A172 (cell line): Measurements from ENCODE around the gene JMJD8. TPM values are rescaled to one million over a fixed set of nuclear protein-coding genes. Genes with fewer than 3 reads are reported as not detected.

ENCODE experiments used
- total RNA-seq: library from RNA; depleted of rRNA; stranded (reverse); fragments of >200 nt; shearing (Covaris generic); gene quantifications from 2 replicates; pipeline ENCODE4 v1.2.3, GENCODE V29; 2014; rRNA removed

Gene JMJD8
- total RNA-seq, 1 experiment from 2014 or later, result 1.6 TPM

Other genes starting within 250 kb of the JMJD8 start
- 53.5 and 60.0 TPM in 2 replicates for gene CAPN15, start 156.6 kb downstream of the JMJD8 start, total RNA-seq
- gene PRR35, start 123.9 kb downstream of the JMJD8 start, total RNA-seq, result not detected in 2 replicates
- gene NHLRC4, start 117.3 kb downstream of the JMJD8 start, total RNA-seq, result 0.34 TPM in 1 of 2 replicates, not detected in the other
- 76.5 and 77.1 TPM in 2 replicates for gene PIGQ, start 114.4 kb downstream of the JMJD8 start, total RNA-seq
- gene RAB40C, start 94.3 kb downstream of the JMJD8 start, total RNA-seq, result 16.8 and 20.2 TPM in 2 replicates
- 0.24 TPM in 1 of 2 replicates, not detected in the other for gene WFIKKN1, start 53.3 kb downstream of the JMJD8 start, total RNA-seq
- 126 and 150 TPM in 2 replicates for gene METTL26, start 48.0 kb downstream of the JMJD8 start, total RNA-seq
- 27.8 and 36.1 TPM in 2 replicates for gene MCRIP2, start 42.5 kb downstream of the JMJD8 start, total RNA-seq
- 17.1 and 28.7 TPM in 2 replicates for gene WDR90, start 35.0 kb downstream of the JMJD8 start, total RNA-seq
- 38.5 and 41.2 TPM in 2 replicates for gene RHOT2, start 16.2 kb downstream of the JMJD8 start, total RNA-seq
- gene RHBDL1, start 8.7 kb downstream of the JMJD8 start, total RNA-seq, result 2.2 and 2.8 TPM in 2 replicates
- gene STUB1, start 3.9 kb downstream of the JMJD8 start, total RNA-seq, result 227 and 249 TPM in 2 replicates
- 2.9 and 3.1 TPM in 2 replicates for gene WDR24, start 6.1 kb upstream of the JMJD8 start, total RNA-seq
- 9.9 and 10.0 TPM in 2 replicates for gene FBXL16, start 21.5 kb upstream of the JMJD8 start, total RNA-seq
- 71.9 and 87.2 TPM in 2 replicates for gene METRN, start 30.8 kb upstream of the JMJD8 start, total RNA-seq
- 83.8 and 94.2 TPM in 2 replicates for gene ANTKMT, start 36.8 kb upstream of the JMJD8 start, total RNA-seq
- gene CCDC78, start 42.1 kb upstream of the JMJD8 start, total RNA-seq, result 2.1 and 4.0 TPM in 2 replicates
- 15.0 and 25.3 TPM in 2 replicates for gene HAGHL, start 42.8 kb upstream of the JMJD8 start, total RNA-seq
- 45.1 and 47.5 TPM in 2 replicates for gene CIAO3, start 56.7 kb upstream of the JMJD8 start, total RNA-seq
- gene MSLN, start 76.4 kb upstream of the JMJD8 start, total RNA-seq, result 6.5 and 7.6 TPM in 2 replicates
- gene RPUSD1, start 104.0 kb upstream of the JMJD8 start, total RNA-seq, result 58.3 and 70.0 TPM in 2 replicates
- 36.9 and 44.2 TPM in 2 replicates for gene CHTF18, start 104.3 kb upstream of the JMJD8 start, total RNA-seq
- gene GNG13, start 116.4 kb upstream of the JMJD8 start, total RNA-seq, result not detected in 2 replicates